OCI-LY1 (cell line): Measurements from ENCODE around the gene ECD.

Source experiments
- EZH2 ChIP-seq: fragments of 200-600 bp; sonication (generic), shearing (Covaris generic); IDR thresholded peaks from 2 replicates; pipeline ENCODE4 v1.8.0; 2017; ENCODE audit warnings: borderline replicate concordance, mixed run types, mild to moderate bottlenecking, antibody characterized with exemption, low read length, moderate library complexity, mixed read lengths
- TF ChIP-seq, protein P1 (sequence below): fragments of 200-600 bp; sonication (generic), shearing (Covaris generic); IDR thresholded peaks from 2 replicates; pipeline ENCODE4 v1.5.1; 2017; ENCODE audit warnings: mild to moderate bottlenecking, antibody characterized with exemption, low read length, moderate library complexity, mixed read lengths

DNA sequence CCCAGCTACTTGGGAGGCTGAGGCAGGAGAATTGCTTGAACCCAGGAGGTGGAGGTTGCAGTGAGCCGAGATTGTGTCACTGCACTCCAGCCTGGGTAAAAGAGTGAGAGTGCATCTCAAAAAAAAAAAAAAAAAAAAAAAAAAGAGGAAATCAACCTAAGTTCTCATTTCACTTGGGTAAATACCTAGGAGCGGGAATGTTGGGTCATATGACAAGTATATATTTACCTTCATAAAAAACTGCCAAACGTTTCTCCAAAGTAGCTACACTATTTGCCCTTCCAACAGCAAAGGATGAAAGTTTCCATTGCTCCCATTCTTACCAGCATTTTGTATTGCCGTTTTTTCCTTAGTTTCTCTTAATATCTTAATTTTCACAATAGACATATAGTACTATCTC is 81.0 kb downstream of the ECD start:
- TF ChIP-seq, protein P1, sequence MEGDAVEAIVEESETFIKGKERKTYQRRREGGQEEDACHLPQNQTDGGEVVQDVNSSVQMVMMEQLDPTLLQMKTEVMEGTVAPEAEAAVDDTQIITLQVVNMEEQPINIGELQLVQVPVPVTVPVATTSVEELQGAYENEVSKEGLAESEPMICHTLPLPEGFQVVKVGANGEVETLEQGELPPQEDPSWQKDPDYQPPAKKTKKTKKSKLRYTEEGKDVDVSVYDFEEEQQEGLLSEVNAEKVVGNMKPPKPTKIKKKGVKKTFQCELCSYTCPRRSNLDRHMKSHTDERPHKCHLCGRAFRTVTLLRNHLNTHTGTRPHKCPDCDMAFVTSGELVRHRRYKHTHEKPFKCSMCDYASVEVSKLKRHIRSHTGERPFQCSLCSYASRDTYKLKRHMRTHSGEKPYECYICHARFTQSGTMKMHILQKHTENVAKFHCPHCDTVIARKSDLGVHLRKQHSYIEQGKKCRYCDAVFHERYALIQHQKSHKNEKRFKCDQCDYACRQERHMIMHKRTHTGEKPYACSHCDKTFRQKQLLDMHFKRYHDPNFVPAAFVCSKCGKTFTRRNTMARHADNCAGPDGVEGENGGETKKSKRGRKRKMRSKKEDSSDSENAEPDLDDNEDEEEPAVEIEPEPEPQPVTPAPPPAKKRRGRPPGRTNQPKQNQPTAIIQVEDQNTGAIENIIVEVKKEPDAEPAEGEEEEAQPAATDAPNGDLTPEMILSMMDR, result no peak
- TF ChIP-seq EZH2, result no peak
